ENCODE results near the gene TSC2. TPM values are rescaled to one million over a fixed set of nuclear protein-coding genes. Genes with fewer than 3 reads are reported as not detected.
A peak's percentile ranks its signal among the peaks of the same experiment; 100 is the strongest.

TSC2 gene
- total and polyA plus RNA-seq, 2 of the 13 experiments (the other 11 are each of a cell fraction or from before 2014, with no cell fraction given), result 19.6 to 40.4 TPM

DNA sequence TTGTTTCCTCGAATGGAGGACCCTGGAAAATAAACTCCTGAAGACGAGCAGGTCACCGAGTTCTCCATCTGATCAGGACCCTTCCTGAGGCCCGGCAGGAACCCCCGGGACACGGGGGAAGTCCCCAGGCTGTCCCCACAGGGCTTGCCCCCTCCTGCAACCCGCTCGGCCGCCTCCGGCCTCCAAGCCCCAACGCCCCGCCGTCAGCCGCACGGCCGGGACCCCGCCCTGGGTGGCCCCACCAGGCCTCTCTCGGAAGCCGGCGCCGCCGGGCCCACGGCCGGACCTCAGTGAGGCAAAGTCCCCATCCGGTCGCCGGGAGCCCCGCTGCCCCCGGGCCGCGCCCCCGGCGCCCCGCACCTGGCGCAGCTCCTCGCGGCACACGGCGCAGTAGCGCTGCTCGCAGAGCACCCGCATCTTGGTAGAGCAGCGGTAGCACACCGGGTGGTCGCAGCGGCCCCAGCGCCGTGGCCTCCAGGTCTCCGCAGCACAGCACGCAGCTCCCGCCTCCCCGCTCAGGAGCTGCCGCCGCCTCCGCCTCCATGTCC, 38.5 kb upstream of the TSC2 start (continued):
- TF ChIP-seq ZNF891 (CRISPR knock-in tag; IDR thresholded peaks at IDR 0.05) (0 out of 2 replicates have a peak, but pooled peaks have one; percentile 12), NR3C1 (CRISPR knock-in tag; IDR thresholded peaks at IDR 0.05) (no peak)
- TF ChIP-seq, protein P1, sequence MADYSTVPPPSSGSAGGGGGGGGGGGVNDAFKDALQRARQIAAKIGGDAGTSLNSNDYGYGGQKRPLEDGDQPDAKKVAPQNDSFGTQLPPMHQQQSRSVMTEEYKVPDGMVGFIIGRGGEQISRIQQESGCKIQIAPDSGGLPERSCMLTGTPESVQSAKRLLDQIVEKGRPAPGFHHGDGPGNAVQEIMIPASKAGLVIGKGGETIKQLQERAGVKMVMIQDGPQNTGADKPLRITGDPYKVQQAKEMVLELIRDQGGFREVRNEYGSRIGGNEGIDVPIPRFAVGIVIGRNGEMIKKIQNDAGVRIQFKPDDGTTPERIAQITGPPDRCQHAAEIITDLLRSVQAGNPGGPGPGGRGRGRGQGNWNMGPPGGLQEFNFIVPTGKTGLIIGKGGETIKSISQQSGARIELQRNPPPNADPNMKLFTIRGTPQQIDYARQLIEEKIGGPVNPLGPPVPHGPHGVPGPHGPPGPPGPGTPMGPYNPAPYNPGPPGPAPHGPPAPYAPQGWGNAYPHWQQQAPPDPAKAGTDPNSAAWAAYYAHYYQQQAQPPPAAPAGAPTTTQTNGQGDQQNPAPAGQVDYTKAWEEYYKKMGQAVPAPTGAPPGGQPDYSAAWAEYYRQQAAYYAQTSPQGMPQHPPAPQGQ (CRISPR knock-in tag; IDR thresholded peaks at IDR 0.05; ENCODE audit: borderline replicate concordance), result no peak

DNA sequence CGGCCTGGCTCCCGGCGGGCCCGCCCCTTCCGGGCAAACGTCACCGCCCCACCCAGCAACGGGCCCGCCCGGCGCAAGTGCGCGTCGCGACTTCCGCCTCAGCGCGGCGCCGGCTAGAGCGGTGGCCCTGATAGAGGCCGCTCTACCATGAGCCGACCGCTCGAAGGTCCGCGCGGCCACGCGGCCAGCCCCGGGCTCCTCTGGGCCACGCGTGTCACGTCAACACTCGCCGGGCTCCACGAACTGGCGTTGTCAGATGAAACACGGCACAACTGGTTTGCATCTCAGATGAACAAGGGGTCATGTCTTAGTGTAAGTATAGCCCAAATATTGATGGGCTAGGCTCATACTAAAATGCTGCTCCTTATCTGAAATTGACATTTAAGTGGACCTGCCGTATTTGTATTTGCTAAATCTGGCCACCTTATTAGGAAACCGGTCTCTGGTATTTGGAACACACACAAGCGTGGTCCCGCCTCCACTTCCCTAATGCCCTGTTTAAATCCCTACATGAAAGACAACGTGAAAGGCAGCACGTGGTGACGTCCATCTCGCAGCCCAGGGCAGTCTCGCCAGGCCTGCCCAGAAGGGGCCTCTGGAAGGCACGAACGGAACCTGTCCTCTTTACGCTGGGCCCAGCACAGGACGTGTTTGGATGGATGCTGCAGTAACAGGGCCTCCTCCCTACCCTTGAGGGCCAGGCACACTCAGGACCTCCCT, 37.8 kb upstream of the TSC2 start, which contains the start of gene ZNF598:
Gene ZNF598, minus strand, starts transcription at position 31 of the 720 bp plus-strand sequence.
- no peak within 1 kb of the TSS for H2AFZ ChIP-seq (ENCODE audit: low read length)
- POLR2A ChIA-PET, result no interaction called here
- no peak for TF ChIP-seq IKZF1 (IDR thresholded peaks at IDR 0.05)
- no peak for TF ChIP-seq RCOR2 (CRISPR knock-in tag; IDR thresholded peaks at IDR 0.05)
- TF ChIP-seq, protein P2, sequence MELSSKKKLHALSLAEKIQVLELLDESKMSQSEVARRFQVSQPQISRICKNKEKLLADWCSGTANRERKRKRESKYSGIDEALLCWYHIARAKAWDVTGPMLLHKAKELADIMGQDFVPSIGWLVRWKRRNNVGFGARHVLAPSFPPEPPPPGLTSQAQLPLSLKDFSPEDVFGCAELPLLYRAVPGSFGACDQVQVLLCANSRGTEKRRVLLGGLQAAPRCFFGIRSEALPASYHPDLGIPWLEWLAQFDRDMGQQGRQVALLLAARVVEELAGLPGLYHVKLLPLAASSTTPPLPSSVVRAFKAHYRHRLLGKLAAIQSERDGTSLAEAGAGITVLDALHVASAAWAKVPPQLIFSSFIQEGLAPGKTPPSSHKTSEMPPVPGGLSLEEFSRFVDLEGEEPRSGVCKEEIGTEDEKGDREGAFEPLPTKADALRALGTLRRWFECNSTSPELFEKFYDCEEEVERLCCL (CRISPR knock-in tag; IDR thresholded peaks at IDR 0.05; ENCODE audit: borderline replicate concordance), result no peak
- no peak for TF ChIP-seq TMF1 (CRISPR knock-in tag; IDR thresholded peaks at IDR 0.05; ENCODE audit: low read depth)
- TF ChIP-seq, protein P1 (CRISPR knock-in tag; IDR thresholded peaks at IDR 0.05; ENCODE audit: borderline replicate concordance), result no peak
- no peak for TF ChIP-seq NBN (conservative IDR thresholded peaks at IDR 0.05)
- TF ChIP-seq EHMT2 (IDR thresholded peaks at IDR 0.05; ENCODE audit: borderline replicate concordance, low read depth, low read length), result no peak
- TF ChIP-seq RFX1 (IDR thresholded peaks at IDR 0.05), result no peak
- no peak for TF ChIP-seq TAF15 (IDR thresholded peaks at IDR 0.05; ENCODE audit: low read depth, low read length, poor library complexity, severe bottlenecking)
- no peak for TF ChIP-seq ZFP1 (CRISPR knock-in tag; IDR thresholded peaks at IDR 0.05)
- TF ChIP-seq ZNF879 (CRISPR knock-in tag; IDR thresholded peaks at IDR 0.05), result no peak; the same call in 1 of the 2 replicates
- no peak for TF ChIP-seq ARID2 (CRISPR knock-in tag; IDR thresholded peaks at IDR 0.05; ENCODE audit: borderline replicate concordance)
- TF ChIP-seq, protein P3, sequence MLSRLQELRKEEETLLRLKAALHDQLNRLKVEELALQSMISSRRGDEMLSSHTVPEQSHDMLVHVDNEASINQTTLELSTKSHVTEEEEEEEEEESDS (CRISPR knock-in tag; IDR thresholded peaks at IDR 0.05; ENCODE audit: borderline replicate concordance), result no peak
- no peak for TF ChIP-seq ZBTB1 (CRISPR knock-in tag; IDR thresholded peaks at IDR 0.05; ENCODE audit: borderline replicate concordance)
- no peak for TF ChIP-seq ZSCAN30 (CRISPR knock-in tag; IDR thresholded peaks at IDR 0.05)
- no peak for TF ChIP-seq NAIF1 (CRISPR knock-in tag; IDR thresholded peaks at IDR 0.05; ENCODE audit: borderline replicate concordance)

More for the DNA sequence above, 37.8 kb upstream of the TSC2 start, which contains the start of gene ZNF598:
- in situ Hi-C loops (cut with HindIII; ENCODE audit: extremely low pct_ligation_motif_present, low pct_unique_long_range_greater_than_20kb) (no loop called here), intact Hi-C loops (cut with micrococcal nuclease; ENCODE audit: unreplicated experiment) (no loop called here)
- Histone ChIP-seq H3K27ac (ENCODE audit: extremely low read length, insufficient read depth, low read length) (peak within 1 kb of the TSS; percentile 79), H3K4me1 (ENCODE audit: insufficient read depth, low read length) (peaks cover 68% of the 10 kb centered on the region), H3K36me3 (replicated peaks in 1 of 2; ENCODE audit: control insufficient read depth in 1 of 2, insufficient read depth in 2 of 2, low read length in 2 of 2) (no peaks in the 10 kb centered on the region; a peak in 1 of 5 replicates), H3K79me2 (ENCODE audit: insufficient read depth, low read length) (peaks cover 48% of the 10 kb centered on the region), H3K4me2 (ENCODE audit: low read depth, low read length) (peak within 1 kb of the TSS; percentile 99), H4K20me1 (ENCODE audit: insufficient read depth, low read length) (peaks cover 13% of the 10 kb centered on the region; the same call in 1 of the 2 replicates), H3K4me3 (replicated peaks in 1 of 3; ENCODE audit: insufficient read depth in 1 of 3, low read depth in 2 of 3, low read length in 3 of 3) (peak within 1 kb of the TSS; percentile 76 to 82 (median 81)), H3K9me3 (ENCODE audit: low read length) (no peaks in the 10 kb centered on the region), H3K27me3 (ENCODE audit: control insufficient read depth in 1 of 2, insufficient read depth in 2 of 2, low read length in 2 of 2) (no peaks in the 10 kb centered on the region), H3K9ac (ENCODE audit: insufficient read depth, low read depth, low read length) (peak within 1 kb of the TSS; percentile 93)
- DNase-seq (ENCODE audit: low spot score) (peak; percentile 73), FAIRE-seq (peak; percentile 62), ATAC-seq (peak; percentile 89)
- TSS peak; percentile 98 for BruUV-seq (replicated peaks)
- under 1% methylated on average over 12 of the region's 52 CpGs for WGBS (ENCODE audit: low lambda C conversion rate)
- CTCF ChIA-PET (ENCODE audit: low intra/inter-chr PET ratio, low total read pairs), result no interaction called here
